HG03159 (cell line): ENCODE measurements around the gene DNLZ.
"Not testable (repeated sequence)": the region's sequence is repeated elsewhere in the genome, so short reads cannot be mapped to it uniquely, and the experiment has no call there.

Experiments
- ATAC-seq: cut with Tn5 transposase; IDR thresholded peaks from one replicate; pipeline ENCODE4 v1.9.1; 2021; ENCODE audit warnings: mild to moderate bottlenecking, moderate library complexity; ENCODE audit not compliant: unreplicated experiment

The DNLZ gene

DNA sequence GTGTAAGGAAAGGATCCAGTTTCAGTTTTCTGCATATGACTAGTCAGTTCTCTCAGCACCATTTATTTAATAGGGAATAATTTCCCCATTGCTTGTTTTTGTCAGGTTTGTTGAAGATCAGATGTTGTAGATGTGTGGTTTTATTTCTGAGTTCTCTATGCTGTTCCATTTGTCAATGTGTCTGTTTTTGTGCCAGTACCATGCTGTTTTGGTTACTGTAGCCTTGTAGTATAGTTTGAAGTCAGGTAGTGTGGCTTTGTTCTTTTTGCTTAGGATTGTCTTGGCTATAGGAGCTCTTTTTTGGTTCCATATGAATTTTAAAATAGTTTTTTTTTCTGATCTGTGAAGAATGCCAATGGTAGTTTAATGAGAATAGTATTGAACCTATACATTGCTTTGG, 42.6 kb downstream of the DNLZ start:
- not testable (repeated sequence) for ATAC-seq

DNA sequence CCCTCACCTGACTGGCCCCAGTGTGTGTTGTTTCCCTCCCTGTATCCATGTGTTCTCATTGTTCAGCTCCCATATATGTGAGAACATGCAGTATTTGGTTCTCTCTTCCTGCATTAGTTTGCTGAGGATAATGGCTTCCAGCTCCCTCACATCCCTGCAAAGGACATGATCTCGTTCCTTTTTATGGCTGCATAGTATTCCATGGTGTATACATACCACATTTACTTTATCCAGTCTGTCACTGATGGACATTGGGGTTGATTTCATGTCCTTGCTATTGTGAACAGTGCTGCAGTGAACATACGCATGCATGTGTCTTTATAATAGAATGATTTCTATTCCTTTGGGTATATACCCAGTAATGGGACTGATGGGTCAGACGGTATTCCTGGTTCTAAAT, 43.6 kb downstream of the DNLZ start:
- not testable (repeated sequence) for ATAC-seq

DNA sequence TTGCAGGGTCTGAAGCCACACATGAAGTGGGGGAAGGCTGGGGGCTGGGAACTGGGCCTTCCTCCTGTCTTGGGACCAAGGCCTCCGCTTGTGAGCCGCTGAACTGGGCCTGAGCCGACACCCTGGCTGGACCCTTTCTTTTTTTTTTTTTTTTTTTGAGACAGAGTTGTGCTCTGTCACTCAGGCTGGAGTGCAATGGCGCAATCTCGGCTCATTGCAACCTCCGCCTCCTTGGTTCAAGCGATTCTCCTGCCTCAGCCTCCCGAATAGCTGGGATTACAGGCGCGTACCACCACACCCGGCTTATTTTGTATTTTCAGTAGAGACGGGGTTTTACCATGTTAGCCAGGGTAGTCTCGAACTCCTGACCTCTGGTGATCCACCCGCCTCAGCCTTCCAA, 44.3 kb downstream of the DNLZ start:
- ATAC-seq = not testable (repeated sequence)

DNA sequence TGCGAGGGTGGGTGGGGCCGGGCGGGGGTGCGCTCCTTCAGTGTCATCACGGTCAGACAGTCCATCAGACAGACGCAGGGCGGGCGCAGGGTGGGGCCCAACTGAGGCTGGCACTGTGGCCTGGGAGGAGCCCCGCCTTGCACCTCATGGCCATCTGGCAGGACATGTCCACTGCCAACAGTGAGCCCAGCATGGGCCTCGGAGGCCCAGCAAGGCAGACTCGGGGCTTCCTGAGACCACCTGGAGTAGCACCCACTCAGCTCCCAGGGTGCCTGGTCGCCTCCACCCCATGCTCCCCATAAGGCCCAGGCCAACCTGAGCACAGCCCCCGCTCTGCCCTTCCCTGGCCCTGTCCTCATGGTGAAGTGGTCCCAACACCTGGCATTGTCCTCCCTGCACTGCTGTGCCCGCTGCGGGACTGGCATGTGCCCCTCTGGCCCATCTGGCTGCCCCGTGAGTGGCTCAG, 44.7 kb downstream of the DNLZ start:
- ATAC-seq = no peak

DNA sequence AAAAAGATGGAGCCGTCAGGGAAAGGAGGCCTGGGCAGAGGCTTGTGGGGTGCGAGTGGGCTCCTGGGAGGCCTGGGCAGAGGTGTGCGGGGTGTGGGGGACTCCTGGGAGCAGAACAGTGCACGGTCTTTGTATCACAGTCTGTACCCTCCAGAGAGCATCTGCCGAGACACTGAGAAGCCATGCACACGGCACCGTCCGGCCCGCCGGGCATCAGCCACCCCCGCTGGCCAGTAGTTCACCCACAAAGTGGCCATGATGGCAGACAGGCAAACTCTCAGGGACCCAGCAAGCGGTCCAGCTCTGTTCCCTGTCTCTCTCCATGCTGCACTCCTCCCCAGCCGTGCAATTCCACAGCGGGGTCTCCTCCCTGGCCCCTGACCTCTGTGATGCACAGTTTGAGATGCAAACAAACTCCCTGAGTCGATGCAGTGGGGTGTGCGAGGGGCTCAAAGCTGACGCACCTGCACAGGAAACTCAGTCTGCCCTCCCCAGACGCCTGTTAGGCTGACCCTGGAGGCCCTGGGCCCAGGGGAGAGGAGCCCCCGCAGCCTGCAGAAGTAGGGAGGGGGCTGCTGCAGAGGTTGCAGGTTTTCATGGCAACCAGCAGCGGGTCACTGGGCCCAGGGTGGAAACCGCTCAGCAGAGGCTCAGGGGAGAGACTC, 45.3 kb downstream of the DNLZ start:
- ATAC-seq = no peak

GRCh38 chr9:136317695-136318094, 45.8 kb downstream of the DNLZ start:
- ATAC-seq = no peak

- no peak for ATAC-seq
These were observed 46.5 kb downstream of the DNLZ start for GRCh38 chr9:136316896-136317676.

DNA sequence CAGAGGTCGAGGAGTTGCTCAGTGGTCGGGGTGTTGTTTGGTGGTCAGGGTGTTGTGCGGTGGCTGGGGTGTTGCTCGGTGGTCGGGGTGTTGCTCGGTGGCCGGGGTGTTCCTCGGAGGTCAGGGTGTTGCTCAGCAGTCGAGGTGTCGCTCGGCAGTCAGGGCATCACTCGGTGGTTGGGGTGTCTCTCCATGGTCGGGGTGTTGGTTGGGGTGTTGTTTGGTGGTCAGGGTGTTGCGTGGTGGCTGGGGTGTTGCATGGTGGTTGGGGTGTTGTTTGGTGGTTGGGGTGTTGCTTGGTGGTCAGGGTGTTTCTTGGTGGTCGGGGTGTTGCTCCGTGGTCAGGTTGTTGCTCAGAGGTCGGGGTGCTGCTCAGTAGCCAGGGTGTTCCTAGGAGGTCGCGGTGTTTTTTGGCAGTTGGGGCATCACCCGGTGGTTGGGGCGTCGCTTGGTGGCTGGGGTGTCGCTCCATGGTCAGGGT, 47.2 kb downstream of the DNLZ start:
- ATAC-seq = no peak

GRCh38 chr9:136314944-136315343, 48.6 kb downstream of the DNLZ start:
- no peak for ATAC-seq

- ATAC-seq = no peak
These were observed 49.5 kb downstream of the DNLZ start for GRCh38 chr9:136314056-136314416.

DNA sequence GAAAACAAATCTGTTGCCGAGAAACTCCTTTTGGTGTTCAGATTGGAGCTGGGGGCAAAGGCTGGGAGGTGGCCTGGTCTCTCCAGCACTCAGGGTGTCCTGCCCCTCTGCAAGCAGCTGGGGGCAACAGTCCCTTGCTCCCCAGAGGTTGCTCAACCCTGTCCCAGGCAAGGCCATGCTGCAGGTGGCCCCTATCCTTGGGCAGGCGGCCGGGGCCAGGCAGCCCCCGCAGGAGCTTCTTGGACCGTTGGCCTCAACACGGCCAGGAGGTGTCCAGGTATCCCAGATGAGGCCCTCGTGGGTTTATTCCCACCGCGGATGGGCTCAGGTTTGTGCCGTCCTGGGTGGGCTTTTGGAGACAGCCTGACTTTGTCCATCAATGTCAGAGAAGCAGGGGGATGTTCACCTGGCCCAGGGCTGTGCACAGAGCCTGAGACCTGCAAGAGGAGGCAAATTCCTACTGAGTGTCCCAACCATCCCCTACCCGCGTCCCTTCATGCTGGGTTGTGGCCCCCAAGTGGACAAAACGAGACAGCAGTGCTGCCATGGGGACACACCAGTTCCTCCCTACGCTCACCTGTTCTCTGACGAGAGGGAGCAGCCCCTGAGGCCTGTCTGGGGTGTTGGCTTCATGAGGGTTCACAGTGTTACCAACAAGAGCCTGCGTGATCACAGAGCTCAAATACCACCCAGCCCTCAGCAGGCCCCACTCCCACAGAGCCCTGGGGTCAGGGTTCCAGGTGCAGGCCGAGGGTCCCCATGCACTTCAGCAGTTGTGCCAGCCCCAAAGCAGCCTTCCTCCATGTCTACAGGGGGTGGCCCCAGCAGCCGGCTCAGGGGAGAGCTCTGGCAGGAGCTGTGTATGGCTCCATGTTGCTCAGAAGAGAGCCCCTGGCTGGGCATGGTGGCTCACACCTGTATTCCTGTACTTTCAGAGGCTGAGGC, 50.2 kb downstream of the DNLZ start:
- ATAC-seq = no peak

- ATAC-seq = no peak
These were observed 51.1 kb downstream of the DNLZ start for GRCh38 chr9:136312436-136312835.

DNA sequence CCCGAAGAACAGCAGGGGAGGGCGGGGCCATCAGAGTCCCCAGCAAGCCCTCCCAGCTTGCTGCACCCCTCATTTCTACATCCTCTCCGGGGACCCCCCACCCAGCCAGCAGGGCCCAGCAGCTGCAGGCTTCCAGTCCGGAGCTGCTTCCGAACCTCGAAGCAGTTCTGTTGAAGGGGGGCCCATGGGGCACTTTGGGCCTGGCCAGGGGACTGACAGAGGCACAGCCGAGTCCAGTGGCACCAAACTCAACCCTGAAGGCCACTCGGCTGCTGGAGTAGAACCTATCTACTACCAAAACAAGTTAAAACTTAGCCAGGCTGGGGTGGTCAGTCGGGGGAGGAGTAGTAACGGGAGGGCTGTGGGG, 51.6 kb downstream of the DNLZ start:
- ATAC-seq = no peak

GRCh38 chr9:136311051-136312008, 52.2 kb downstream of the DNLZ start:
- no peak for ATAC-seq

DNA sequence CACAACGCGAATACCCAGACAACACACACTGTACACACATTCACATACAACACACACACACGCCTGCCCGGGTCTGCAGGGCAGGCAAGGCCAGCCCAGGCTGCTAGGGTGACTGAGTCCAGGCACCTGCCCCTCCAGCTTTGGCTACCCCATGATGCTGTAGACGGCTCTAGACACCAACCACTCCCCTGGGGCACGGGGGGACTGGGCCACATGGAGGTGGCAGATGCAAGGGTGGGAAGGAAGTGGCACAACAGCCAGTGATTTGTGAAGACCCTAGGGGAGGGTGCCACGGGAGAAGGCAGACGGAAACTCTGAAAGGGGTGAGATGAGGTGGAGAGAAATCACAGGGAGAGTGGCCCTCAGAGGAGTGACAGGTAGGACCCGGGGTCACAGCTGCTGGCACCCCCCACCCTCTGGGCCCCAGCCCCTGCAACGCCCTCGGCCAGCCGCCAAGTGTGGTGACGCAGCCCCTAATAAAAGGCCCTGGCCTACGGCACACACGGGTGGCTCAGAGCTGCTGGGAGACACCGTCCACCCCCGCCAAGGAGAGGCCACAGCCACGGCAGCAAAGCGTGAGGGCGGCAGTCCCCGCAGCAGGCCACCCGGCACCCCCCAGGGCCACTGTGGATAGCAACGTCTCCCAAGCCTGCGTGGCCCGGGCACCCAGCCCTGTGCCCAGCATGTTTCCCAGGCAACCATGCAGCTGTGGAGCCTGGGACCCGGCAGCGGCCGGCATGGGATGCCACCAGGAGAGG, 53.1 kb downstream of the DNLZ start:
- ATAC-seq = no peak

DNA sequence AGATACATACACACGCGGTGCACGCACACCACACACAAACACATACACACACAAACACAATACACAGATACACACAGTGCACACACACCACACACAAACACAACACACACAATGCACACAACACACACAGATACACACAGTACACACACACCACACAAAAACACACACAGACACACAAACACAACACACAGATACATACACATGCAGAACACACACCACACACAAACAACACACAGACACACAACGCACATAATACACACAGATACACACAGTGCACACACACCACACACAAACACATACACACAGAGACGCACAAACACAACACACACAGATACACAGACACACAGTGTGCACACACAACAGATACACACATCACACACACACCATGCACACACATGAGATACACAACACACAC, 53.7 kb downstream of the DNLZ start:
- no peak for ATAC-seq
